ENCODE results near the gene FKBP10.

DNA sequence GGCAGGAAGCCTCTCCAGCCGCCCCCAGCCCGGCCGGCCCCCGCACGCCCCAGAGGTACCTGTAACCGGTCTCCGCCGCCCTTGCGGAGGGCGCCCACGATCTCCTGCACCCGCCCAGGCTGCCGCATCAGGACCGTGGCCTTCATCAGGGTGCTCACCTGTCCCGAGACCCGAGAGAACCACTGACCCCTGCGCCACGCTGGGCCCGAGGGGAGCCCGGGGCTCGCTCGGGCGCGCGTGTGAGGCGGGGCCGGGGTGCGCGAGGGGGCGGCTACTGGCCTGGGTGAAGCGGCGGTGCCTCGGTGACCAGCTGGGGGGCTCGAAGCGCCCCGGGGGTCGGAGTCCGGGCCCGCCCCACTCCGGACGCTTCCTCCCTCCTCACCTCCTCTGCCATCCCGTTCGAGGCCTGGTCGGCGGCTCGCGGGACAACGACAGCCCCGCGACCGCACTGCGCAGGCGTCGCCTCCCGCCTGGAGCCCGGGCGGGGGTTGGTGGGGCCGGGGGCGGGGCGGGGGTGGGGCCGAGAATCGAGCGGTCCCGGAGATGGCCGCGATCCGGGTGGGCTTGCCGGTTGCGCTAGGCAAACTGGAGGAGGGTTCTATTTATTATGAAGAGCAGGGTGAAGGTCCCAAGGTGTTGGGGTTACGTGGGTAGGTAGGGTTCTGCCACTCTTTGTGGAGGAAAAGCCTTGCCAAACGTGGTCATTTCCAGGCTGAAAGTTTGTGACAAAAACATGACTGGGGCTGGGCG is 23.2 kb downstream of the FKBP10 start, which contains the start of gene NT5C3B:
- TF ChIP-seq SUZ12 (IDR thresholded peaks at IDR 0.05; ENCODE audit: unreplicated experiment) (no peak), EGR1 (IDR thresholded peaks at IDR 0.05; ENCODE audit: borderline replicate concordance in 1 of 2, low read depth in 2 of 2, low read length in 2 of 2) (peak in 1 of 2 experiments; percentile 38; a peak in 1 of 3 replicates), POLR2A (IDR thresholded peaks at IDR 0.05; ENCODE audit: low read depth, low read length) (peak; percentile 86), CHD4 (IDR thresholded peaks at IDR 0.05) (no peak), ESRRA (IDR thresholded peaks at IDR 0.05; ENCODE audit: low read length) (no peak), SIN3A (IDR thresholded peaks at IDR 0.05; ENCODE audit: low read depth, low read length) (no peak), GABPA (IDR thresholded peaks at IDR 0.05; ENCODE audit: low read depth) (no peak), EP300 (IDR thresholded peaks at IDR 0.05; ENCODE audit: borderline replicate concordance in 1 of 2, control insufficient read depth in 1 of 2, low read depth in 2 of 2, low read length in 2 of 2) (no peak)
- TF ChIP-seq, protein P1, sequence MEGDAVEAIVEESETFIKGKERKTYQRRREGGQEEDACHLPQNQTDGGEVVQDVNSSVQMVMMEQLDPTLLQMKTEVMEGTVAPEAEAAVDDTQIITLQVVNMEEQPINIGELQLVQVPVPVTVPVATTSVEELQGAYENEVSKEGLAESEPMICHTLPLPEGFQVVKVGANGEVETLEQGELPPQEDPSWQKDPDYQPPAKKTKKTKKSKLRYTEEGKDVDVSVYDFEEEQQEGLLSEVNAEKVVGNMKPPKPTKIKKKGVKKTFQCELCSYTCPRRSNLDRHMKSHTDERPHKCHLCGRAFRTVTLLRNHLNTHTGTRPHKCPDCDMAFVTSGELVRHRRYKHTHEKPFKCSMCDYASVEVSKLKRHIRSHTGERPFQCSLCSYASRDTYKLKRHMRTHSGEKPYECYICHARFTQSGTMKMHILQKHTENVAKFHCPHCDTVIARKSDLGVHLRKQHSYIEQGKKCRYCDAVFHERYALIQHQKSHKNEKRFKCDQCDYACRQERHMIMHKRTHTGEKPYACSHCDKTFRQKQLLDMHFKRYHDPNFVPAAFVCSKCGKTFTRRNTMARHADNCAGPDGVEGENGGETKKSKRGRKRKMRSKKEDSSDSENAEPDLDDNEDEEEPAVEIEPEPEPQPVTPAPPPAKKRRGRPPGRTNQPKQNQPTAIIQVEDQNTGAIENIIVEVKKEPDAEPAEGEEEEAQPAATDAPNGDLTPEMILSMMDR (IDR thresholded peaks at IDR 0.05 in 2 of 3, conservative IDR thresholded peaks at IDR 0.05 in 1 of 3; ENCODE audit: control insufficient read depth in 2 of 3, extremely low read depth in 1 of 3, insufficient read depth in 1 of 3, low read depth in 3 of 3, low read length in 3 of 3), result no peak
- TF ChIP-seq, protein P2, sequence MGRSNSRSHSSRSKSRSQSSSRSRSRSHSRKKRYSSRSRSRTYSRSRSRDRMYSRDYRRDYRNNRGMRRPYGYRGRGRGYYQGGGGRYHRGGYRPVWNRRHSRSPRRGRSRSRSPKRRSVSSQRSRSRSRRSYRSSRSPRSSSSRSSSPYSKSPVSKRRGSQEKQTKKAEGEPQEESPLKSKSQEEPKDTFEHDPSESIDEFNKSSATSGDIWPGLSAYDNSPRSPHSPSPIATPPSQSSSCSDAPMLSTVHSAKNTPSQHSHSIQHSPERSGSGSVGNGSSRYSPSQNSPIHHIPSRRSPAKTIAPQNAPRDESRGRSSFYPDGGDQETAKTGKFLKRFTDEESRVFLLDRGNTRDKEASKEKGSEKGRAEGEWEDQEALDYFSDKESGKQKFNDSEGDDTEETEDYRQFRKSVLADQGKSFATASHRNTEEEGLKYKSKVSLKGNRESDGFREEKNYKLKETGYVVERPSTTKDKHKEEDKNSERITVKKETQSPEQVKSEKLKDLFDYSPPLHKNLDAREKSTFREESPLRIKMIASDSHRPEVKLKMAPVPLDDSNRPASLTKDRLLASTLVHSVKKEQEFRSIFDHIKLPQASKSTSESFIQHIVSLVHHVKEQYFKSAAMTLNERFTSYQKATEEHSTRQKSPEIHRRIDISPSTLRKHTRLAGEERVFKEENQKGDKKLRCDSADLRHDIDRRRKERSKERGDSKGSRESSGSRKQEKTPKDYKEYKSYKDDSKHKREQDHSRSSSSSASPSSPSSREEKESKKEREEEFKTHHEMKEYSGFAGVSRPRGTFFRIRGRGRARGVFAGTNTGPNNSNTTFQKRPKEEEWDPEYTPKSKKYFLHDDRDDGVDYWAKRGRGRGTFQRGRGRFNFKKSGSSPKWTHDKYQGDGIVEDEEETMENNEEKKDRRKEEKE (IDR thresholded peaks at IDR 0.05), result no peak
- TF ChIP-seq, protein P3, sequence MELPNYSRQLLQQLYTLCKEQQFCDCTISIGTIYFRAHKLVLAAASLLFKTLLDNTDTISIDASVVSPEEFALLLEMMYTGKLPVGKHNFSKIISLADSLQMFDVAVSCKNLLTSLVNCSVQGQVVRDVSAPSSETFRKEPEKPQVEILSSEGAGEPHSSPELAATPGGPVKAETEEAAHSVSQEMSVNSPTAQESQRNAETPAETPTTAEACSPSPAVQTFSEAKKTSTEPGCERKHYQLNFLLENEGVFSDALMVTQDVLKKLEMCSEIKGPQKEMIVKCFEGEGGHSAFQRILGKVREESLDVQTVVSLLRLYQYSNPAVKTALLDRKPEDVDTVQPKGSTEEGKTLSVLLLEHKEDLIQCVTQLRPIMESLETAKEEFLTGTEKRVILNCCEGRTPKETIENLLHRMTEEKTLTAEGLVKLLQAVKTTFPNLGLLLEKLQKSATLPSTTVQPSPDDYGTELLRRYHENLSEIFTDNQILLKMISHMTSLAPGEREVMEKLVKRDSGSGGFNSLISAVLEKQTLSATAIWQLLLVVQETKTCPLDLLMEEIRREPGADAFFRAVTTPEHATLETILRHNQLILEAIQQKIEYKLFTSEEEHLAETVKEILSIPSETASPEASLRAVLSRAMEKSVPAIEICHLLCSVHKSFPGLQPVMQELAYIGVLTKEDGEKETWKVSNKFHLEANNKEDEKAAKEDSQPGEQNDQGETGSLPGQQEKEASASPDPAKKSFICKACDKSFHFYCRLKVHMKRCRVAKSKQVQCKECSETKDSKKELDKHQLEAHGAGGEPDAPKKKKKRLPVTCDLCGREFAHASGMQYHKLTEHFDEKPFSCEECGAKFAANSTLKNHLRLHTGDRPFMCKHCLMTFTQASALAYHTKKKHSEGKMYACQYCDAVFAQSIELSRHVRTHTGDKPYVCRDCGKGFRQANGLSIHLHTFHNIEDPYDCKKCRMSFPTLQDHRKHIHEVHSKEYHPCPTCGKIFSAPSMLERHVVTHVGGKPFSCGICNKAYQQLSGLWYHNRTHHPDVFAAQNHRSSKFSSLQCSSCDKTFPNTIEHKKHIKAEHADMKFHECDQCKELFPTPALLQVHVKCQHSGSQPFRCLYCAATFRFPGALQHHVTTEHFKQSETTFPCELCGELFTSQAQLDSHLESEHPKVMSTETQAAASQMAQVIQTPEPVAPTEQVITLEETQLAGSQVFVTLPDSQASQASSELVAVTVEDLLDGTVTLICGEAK (IDR thresholded peaks at IDR 0.05; ENCODE audit: borderline replicate concordance), result no peak
- TF ChIP-seq, protein P4, sequence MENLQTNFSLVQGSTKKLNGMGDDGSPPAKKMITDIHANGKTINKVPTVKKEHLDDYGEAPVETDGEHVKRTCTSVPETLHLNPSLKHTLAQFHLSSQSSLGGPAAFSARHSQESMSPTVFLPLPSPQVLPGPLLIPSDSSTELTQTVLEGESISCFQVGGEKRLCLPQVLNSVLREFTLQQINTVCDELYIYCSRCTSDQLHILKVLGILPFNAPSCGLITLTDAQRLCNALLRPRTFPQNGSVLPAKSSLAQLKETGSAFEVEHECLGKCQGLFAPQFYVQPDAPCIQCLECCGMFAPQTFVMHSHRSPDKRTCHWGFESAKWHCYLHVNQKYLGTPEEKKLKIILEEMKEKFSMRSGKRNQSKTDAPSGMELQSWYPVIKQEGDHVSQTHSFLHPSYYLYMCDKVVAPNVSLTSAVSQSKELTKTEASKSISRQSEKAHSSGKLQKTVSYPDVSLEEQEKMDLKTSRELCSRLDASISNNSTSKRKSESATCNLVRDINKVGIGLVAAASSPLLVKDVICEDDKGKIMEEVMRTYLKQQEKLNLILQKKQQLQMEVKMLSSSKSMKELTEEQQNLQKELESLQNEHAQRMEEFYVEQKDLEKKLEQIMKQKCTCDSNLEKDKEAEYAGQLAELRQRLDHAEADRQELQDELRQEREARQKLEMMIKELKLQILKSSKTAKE (IDR thresholded peaks at IDR 0.05; ENCODE audit: low read depth, poor library complexity, severe bottlenecking), result no peak

Measured in GM12878 (cell line).